ENCODE data around the gene OXSR1.

Gene OXSR1

GRCh38 chr3:38163117-38163840, 2.1 kb upstream of the OXSR1 start:
- DNase-seq (ENCODE audit: low read depth) = peak; percentile 47
- H3K4me3 ChIP-seq (ENCODE audit: low read depth, low read length) = no peak overlapping the region
- TF ChIP-seq CTCF (IDR thresholded peaks at IDR 0.05; ENCODE audit: low read depth, low read length) (peak; percentile 25), MYC (IDR thresholded peaks at IDR 0.05; ENCODE audit: low read depth, low read length) (no peak), POLR2A (IDR thresholded peaks at IDR 0.05; ENCODE audit: extremely low read depth, insufficient read length) (no peak), MAX (IDR thresholded peaks at IDR 0.05; ENCODE audit: low read depth, low read length) (no peak)

- DNase-seq (ENCODE audit: low read depth) = no peak
- no peak for TF ChIP-seq POLR2A (IDR thresholded peaks at IDR 0.05; ENCODE audit: extremely low read depth, insufficient read length)
- TF ChIP-seq MAX (IDR thresholded peaks at IDR 0.05; ENCODE audit: low read depth, low read length) = no peak
- TF ChIP-seq CTCF (IDR thresholded peaks at IDR 0.05; ENCODE audit: low read depth, low read length) = no peak
- no peak for TF ChIP-seq MYC (IDR thresholded peaks at IDR 0.05; ENCODE audit: low read depth, low read length)
- H3K4me3 ChIP-seq (ENCODE audit: low read depth, low read length) = peak overlapping the region; percentile 88
Measured at GRCh38 chr3:38163841-38164642, 1.3 kb upstream of the OXSR1 start.

- peak overlapping the region; percentile 88 for H3K4me3 ChIP-seq (ENCODE audit: low read depth, low read length)
- TF ChIP-seq CTCF (IDR thresholded peaks at IDR 0.05; ENCODE audit: low read depth, low read length) (no peak), MYC (IDR thresholded peaks at IDR 0.05; ENCODE audit: low read depth, low read length) (no peak), POLR2A (IDR thresholded peaks at IDR 0.05; ENCODE audit: extremely low read depth, insufficient read length) (no peak), MAX (IDR thresholded peaks at IDR 0.05; ENCODE audit: low read depth, low read length) (no peak)
- DNase-seq (ENCODE audit: low read depth) = no peak
Measured at GRCh38 chr3:38164643-38164951, 740 bp upstream of the OXSR1 start.

GRCh38 chr3:38165722-38166387, 518 bp downstream of the OXSR1 start:
- no peak for DNase-seq (ENCODE audit: low read depth)
- H3K4me3 ChIP-seq (ENCODE audit: low read depth, low read length) = peak overlapping the region; percentile 88
- TF ChIP-seq MAX (IDR thresholded peaks at IDR 0.05; ENCODE audit: low read depth, low read length) (no peak; the same call in 1 of the 2 replicates), MYC (IDR thresholded peaks at IDR 0.05; ENCODE audit: low read depth, low read length) (0 out of 2 replicates have a peak, but pooled peaks have one; percentile 8), CTCF (IDR thresholded peaks at IDR 0.05; ENCODE audit: low read depth, low read length) (no peak), POLR2A (IDR thresholded peaks at IDR 0.05; ENCODE audit: extremely low read depth, insufficient read length) (no peak)

- TF ChIP-seq CTCF (IDR thresholded peaks at IDR 0.05; ENCODE audit: low read depth, low read length) (no peak), MAX (IDR thresholded peaks at IDR 0.05; ENCODE audit: low read depth, low read length) (no peak), MYC (IDR thresholded peaks at IDR 0.05; ENCODE audit: low read depth, low read length) (no peak), POLR2A (IDR thresholded peaks at IDR 0.05; ENCODE audit: extremely low read depth, insufficient read length) (no peak)
- DNase-seq (ENCODE audit: low read depth) = no peak
- H3K4me3 ChIP-seq (ENCODE audit: low read depth, low read length) = no peak overlapping the region
Measured at GRCh38 chr3:38167591-38167990, 2.3 kb downstream of the OXSR1 start.
